GM13976 (cell line): Measurements from ENCODE around the gene ZSWIM9.

Experiments used
- DNase-seq: peaks from one replicate; pipeline ENCODE4 v3.0.0; 2012; ENCODE audit warnings: low spot score
- in situ Hi-C: fragments of 300-500 bp; cut with MboI; formaldehyde crosslinking; loops from one replicate; pipeline ENCODE4 v1.12.0; 2022; ENCODE audit warnings: low sequenced_read_pairs, mixed read lengths, inconsistent platforms; ENCODE audit not compliant: unreplicated experiment
- TF ChIP-seq, protein P1 (sequence below): IDR thresholded peaks from 2 replicates; pipeline ENCODE4 v1.5.1; 2012; ENCODE audit warnings: borderline replicate concordance, mild to moderate bottlenecking; ENCODE audit not compliant: insufficient read depth; ENCODE audit errors: extremely low read depth, missing control alignments, control extremely low read depth

The ZSWIM9 gene

DNA sequence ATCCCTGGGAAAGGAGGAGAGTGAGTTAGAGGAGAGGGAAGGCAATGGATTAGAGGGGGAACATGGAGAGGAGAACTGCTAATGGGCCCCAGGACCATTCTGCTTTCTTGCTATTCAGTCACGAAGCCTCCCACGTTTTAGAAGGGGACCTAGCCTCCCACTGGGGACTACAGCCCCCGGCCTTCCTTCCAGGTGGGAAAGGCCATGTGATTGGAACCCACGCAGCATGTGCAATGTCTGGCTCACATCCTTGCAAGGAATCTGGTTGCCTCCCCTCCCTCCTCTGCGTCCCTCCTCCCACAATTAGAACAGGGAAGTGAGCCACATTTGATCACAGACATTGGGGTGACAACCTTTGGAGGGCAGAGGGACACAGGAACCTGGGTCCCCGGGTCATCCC is 37.4 kb upstream of the ZSWIM9 start:
- DNase-seq, result no peak
- TF ChIP-seq, protein P1, sequence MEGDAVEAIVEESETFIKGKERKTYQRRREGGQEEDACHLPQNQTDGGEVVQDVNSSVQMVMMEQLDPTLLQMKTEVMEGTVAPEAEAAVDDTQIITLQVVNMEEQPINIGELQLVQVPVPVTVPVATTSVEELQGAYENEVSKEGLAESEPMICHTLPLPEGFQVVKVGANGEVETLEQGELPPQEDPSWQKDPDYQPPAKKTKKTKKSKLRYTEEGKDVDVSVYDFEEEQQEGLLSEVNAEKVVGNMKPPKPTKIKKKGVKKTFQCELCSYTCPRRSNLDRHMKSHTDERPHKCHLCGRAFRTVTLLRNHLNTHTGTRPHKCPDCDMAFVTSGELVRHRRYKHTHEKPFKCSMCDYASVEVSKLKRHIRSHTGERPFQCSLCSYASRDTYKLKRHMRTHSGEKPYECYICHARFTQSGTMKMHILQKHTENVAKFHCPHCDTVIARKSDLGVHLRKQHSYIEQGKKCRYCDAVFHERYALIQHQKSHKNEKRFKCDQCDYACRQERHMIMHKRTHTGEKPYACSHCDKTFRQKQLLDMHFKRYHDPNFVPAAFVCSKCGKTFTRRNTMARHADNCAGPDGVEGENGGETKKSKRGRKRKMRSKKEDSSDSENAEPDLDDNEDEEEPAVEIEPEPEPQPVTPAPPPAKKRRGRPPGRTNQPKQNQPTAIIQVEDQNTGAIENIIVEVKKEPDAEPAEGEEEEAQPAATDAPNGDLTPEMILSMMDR, result no peak
- in situ Hi-C loops, result no loop called here

DNA sequence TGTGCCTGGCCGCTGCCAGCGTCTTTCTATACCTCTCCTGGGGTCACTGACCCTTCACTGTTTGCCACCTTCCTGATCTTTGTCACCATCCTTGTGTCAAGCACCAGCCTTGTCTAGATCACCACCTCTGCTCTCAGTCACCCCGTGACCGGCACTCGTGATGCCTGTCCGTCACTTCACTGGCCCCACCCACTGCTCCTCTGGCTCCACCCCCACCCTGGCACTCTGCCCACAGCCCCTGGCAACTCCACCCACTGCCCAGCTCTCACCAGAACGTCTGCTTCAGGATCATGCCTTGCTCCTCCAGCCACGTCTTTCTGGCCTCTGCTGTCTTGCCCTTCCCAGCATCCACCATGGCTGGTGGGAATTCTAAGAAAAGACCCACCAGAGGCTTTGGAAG is 35.1 kb upstream of the ZSWIM9 start:
- DNase-seq, result no peak
- TF ChIP-seq, protein P1, result no peak
- in situ Hi-C loops, result no loop called here

DNA sequence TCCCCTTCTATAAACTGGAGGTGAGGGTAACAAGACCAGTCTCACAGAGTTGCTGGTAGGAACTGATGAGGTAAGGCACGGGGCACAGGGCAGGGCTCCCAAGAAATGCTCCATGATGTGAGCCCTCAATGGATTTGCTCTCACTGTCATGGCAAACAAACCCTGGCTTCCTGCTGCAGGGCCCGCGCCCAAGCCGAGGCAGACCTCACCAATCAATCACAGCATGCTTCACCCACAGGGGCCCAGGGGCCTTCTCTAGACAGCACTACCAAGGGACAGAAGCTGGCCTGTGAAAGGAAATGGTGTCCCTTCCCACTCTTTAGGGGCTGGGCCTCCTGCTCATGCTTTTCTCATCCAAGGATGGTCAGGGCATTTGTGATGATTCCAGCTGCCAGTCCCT is 33.9 kb upstream of the ZSWIM9 start:
- TF ChIP-seq, protein P1, result no peak
- DNase-seq, result no peak
- in situ Hi-C loops, result no loop called here

DNA sequence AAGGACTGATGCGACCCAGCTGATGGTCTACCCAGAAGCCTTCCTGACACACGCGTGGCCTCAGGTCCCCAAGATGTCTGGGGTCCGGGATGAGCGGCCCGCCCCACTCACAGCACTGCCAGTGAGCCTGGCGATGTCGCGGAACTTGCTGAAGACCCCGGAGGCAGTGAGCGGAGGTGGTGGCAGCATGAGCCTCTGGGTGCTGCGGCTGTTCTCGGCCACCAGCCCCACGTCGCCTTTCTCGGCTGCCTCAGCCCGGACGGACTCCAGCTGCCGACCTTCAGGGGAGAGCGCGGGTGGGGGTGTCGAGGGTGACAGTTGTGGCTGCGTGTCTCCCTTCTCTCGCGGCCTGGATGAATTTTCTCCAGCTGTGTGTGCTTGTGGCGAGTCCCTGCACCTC is 33.1 kb upstream of the ZSWIM9 start:
- TF ChIP-seq, protein P1, result no peak
- in situ Hi-C loops, result no loop called here
- no peak for DNase-seq

DNA sequence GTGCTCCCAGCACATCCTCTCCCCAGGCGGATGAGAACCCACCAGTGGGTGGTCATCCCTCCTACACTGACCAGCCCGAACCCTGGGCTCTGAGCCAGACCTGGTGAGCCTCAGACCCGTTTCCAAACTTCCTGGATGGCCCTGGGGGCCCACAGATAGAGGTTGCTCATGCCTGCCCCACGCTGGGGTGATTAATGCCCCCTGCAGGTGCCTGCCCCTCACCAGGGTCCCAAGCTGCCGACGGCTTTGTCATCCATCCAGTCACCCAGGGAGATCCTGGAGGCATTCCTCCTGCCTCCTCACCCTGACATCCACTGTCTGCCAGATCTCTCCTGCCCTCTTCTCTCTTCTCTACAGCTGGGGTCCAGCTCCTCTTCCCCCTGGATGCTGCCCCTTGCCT is 31.4 kb upstream of the ZSWIM9 start:
- in situ Hi-C loops, result no loop called here
- no peak for DNase-seq
- TF ChIP-seq, protein P1, result no peak

DNA sequence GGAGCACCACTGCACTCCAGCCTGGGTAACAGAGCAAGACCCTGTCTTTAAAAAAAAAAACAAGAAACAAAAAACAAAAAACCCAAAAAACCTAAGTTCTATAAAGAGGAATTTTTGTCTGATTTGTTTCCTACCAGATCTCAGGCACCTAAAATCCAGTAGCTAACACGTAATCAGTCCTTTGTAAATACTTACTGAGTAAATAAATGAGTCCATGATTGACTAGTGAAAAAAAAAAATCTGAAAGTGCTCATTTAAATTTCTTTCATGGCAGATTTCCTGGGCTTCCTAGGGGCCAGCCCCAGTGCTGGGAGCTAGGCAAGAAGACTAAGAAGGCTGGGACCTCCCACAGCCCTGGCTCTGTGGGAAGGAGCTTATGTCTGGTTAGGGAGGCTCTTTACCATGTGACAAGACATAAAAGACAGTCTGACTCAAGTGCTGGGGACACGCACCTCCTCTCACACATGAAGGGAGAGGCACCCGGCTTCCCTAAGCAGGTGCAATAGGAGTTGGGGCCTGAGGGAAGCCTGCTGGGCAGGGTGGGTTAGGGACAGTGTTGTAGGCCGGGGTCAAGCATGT is 22.8 kb upstream of the ZSWIM9 start:
- TF ChIP-seq, protein P1, result no peak
- DNase-seq, result no peak

More for the DNA sequence above, 22.8 kb upstream of the ZSWIM9 start:
- in situ Hi-C loops, result no loop called here
